Nephron (organoid): ENCODE data around the gene SYNE2.

Source experiments
- H3K27ac Mint-ChIP-seq, 3 experiments: 2 replicates each; pipeline ENCODE4 v1.8.0; 2020; ENCODE audit warnings: mixed read lengths in 3 of 3, mild to moderate bottlenecking in 2 of 3, moderate library complexity in 1 of 3
- H3K27me3 Mint-ChIP-seq: 2 replicates; pipeline ENCODE4 v1.8.0; 2021; ENCODE audit warnings: low read depth, mild to moderate bottlenecking, moderate library complexity, mixed read lengths
- H3K36me3 Mint-ChIP-seq: 2 replicates; pipeline ENCODE4 v1.8.0; 2020; ENCODE audit warnings: low read depth, mixed read lengths
- H3K4me1 Mint-ChIP-seq: 2 replicates; pipeline ENCODE4 v1.8.0; 2020; ENCODE audit warnings: mixed read lengths
- H3K4me3 Mint-ChIP-seq, 3 experiments: 2 replicates each; pipeline ENCODE4 v1.8.0; 2020; ENCODE audit warnings: mild to moderate bottlenecking in 3 of 3, mixed read lengths in 3 of 3, moderate library complexity in 2 of 3
- H3K9me3 Mint-ChIP-seq: 2 replicates; pipeline ENCODE4 v1.8.0; 2020; ENCODE audit warnings: mixed read lengths
- TF ChIP-seq, protein P1 (sequence below), 3 experiments: fragments of 200-600 bp; sonication (generic); IDR thresholded peaks; one replicate each; pipeline ENCODE4 v1.5.0; 2021; ENCODE audit warnings: antibody characterized with exemption in 3 of 3; ENCODE audit not compliant: unreplicated experiment in 3 of 3

The SYNE2 gene

DNA sequence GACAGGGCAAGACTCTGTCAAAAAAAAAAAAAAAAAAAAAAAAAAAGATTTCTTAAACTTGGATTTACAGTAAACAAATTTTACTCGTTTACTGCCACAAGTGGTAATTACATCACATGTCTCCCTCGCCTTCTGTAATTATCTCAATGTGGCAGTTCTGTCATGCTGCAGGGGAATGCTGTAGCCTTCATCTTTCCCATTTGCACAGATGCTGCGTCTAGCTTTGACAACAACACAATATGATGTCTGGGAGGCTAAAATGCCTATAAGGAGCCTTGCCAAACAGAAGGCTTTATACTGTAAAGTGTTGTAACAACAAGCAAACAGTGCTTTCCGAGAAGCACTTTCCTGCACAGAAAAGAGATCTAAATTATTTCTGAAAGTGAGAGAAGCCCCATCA is 392.7 kb downstream of the SYNE2 start:
- peaks cover 3% of the 10 kb centered on the region for H3K9me3 Mint-ChIP-seq
- no peak overlapping the region for H3K4me3 Mint-ChIP-seq
- peaks cover 12% of the 10 kb centered on the region for H3K4me1 Mint-ChIP-seq
- no peak overlapping the region for H3K27ac Mint-ChIP-seq
- TF ChIP-seq, protein P1, sequence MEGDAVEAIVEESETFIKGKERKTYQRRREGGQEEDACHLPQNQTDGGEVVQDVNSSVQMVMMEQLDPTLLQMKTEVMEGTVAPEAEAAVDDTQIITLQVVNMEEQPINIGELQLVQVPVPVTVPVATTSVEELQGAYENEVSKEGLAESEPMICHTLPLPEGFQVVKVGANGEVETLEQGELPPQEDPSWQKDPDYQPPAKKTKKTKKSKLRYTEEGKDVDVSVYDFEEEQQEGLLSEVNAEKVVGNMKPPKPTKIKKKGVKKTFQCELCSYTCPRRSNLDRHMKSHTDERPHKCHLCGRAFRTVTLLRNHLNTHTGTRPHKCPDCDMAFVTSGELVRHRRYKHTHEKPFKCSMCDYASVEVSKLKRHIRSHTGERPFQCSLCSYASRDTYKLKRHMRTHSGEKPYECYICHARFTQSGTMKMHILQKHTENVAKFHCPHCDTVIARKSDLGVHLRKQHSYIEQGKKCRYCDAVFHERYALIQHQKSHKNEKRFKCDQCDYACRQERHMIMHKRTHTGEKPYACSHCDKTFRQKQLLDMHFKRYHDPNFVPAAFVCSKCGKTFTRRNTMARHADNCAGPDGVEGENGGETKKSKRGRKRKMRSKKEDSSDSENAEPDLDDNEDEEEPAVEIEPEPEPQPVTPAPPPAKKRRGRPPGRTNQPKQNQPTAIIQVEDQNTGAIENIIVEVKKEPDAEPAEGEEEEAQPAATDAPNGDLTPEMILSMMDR (IDR thresholded peaks at IDR 0.05; ENCODE audit: unreplicated experiment in 3 of 3), result no peak
- H3K27me3 Mint-ChIP-seq, result peaks cover 4% of the 10 kb centered on the region
- H3K36me3 Mint-ChIP-seq, result no peaks in the 10 kb centered on the region

DNA sequence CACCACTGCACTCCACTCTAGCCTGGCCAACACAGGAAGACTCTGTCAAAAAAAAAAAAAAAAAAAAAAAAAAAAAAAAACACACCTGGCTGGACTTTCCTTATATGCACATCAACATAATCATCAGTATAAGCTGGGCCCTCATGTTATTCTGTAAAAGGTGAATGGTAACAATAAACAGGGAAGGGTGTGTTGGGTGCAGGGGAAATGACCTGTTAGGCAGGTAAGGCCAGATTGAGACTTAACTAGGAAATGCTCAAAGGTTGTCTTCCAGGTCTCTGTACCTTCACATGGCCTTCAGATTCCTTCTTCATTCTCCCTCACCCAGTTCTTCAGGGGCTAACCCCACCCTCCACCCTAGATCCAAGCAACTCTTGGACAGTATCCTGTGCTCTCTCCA is 393.9 kb downstream of the SYNE2 start:
- TF ChIP-seq, protein P1 (IDR thresholded peaks at IDR 0.05; ENCODE audit: unreplicated experiment in 3 of 3), result no peak
- Mint-ChIP-seq H3K9me3 (peaks cover 3% of the 10 kb centered on the region), H3K4me1 (peaks cover 12% of the 10 kb centered on the region), H3K36me3 (no peaks in the 10 kb centered on the region), H3K4me3 (no peak overlapping the region), H3K27ac (no peak overlapping the region), H3K27me3 (peaks cover 4% of the 10 kb centered on the region)

DNA sequence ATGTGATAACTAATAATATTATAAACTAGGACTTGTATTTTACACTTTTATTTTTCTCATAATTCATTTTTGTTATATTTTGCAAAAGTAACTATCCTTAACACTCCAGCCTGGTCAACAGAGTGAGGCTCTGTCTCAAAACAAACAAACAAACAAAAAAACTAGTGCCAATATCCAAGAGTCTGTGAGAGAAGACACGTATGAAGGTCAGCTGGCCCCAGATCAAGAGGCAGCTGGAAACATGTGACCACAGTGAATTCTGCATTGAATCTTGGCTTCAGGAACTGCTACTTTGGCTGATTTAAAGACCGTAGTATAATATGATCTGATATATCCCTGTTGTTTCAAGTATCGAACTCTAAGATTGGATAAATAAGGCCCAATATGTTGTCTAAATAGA is 394.4 kb downstream of the SYNE2 start:
- H3K27ac Mint-ChIP-seq, result no peak overlapping the region
- peaks cover 3% of the 10 kb centered on the region for H3K9me3 Mint-ChIP-seq
- no peaks in the 10 kb centered on the region for H3K36me3 Mint-ChIP-seq
- no peak overlapping the region for H3K4me3 Mint-ChIP-seq
- peaks cover 4% of the 10 kb centered on the region for H3K27me3 Mint-ChIP-seq
- H3K4me1 Mint-ChIP-seq, result peaks cover 12% of the 10 kb centered on the region
- TF ChIP-seq, protein P1 (IDR thresholded peaks at IDR 0.05; ENCODE audit: unreplicated experiment in 3 of 3), result no peak

DNA sequence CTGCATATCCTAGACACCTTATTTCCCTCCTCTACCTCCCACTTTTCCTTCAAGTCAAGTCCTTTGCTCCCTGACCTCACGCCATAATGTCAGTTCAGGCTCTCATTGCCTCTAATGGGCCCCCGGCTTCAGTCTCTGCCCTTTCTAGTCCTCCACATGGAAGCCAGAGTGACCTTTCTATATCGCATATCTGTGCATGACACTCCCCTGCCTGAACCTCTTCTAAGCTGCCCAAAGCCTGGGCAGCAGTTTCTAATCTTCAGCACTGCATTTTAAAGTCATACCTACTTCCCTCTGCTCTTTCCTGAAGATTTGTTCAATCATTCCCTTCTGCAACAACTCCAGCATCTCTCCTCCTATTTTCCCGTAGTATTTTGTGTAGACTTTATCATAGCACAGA is 395.9 kb downstream of the SYNE2 start:
- Mint-ChIP-seq H3K36me3 (no peaks in the 10 kb centered on the region), H3K9me3 (peaks cover 3% of the 10 kb centered on the region), H3K27ac (peak overlapping the region; percentile 12 to 49 (median 28)), H3K27me3 (peaks cover 4% of the 10 kb centered on the region), H3K4me3 (no peak overlapping the region), H3K4me1 (peaks cover 12% of the 10 kb centered on the region)
- TF ChIP-seq, protein P1 (IDR thresholded peaks at IDR 0.05; ENCODE audit: unreplicated experiment in 3 of 3), result no peak

DNA sequence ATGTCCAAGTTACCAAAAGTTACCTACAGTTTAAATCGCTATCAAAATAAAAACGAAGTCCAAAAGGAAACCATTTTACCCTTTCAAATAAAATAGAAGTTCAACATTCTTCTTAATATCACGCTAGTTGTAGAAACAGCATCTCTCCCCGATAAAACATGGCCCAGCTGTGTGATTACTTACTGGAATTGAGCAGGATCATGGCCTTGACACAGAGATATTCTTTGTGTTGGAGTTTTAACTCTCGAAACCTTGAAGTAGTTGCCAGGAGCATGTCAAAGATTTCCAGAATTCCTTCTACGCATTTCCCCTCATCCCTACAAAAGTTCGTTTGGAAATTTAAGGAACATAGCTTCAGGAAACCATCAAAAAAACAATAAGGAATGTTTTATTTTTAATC is 396.6 kb downstream of the SYNE2 start:
- H3K4me3 Mint-ChIP-seq, result no peak overlapping the region
- H3K27ac Mint-ChIP-seq, result peak overlapping the region in 1 of 3 experiments; percentile 28
- TF ChIP-seq, protein P1 (IDR thresholded peaks at IDR 0.05; ENCODE audit: unreplicated experiment in 3 of 3), result no peak
- H3K4me1 Mint-ChIP-seq, result peaks cover 12% of the 10 kb centered on the region
- peaks cover 4% of the 10 kb centered on the region for H3K27me3 Mint-ChIP-seq
- peaks cover 3% of the 10 kb centered on the region for H3K9me3 Mint-ChIP-seq
- no peaks in the 10 kb centered on the region for H3K36me3 Mint-ChIP-seq

DNA sequence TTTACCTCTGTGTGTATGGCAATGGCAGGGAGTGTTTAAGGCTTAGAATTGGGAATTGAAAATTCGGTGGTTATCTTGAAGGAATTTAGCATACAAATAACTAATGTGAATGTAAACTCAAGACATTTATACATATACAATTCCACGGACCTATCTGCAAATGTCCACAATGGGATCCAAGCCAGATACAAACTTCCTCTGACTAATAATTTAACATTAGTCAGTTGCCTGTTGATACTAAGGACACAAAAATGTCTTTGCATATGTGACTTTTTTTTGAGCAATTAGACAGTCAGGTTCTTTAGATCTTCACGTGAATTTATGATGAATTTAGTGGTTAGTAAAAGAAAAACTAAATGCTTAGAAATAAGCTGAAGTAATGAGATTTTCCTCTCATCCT is 400.9 kb downstream of the SYNE2 start:
- TF ChIP-seq, protein P1 (IDR thresholded peaks at IDR 0.05; ENCODE audit: unreplicated experiment in 3 of 3), result no peak
- no peak overlapping the region for H3K4me3 Mint-ChIP-seq
- H3K27ac Mint-ChIP-seq, result no peak overlapping the region
- H3K36me3 Mint-ChIP-seq, result no peaks in the 10 kb centered on the region
- peaks cover 10% of the 10 kb centered on the region for H3K4me1 Mint-ChIP-seq
- H3K27me3 Mint-ChIP-seq, result peaks cover 3% of the 10 kb centered on the region
- H3K9me3 Mint-ChIP-seq, result peaks cover 3% of the 10 kb centered on the region
